MM.1S (cell line): ENCODE measurements around the gene ECI2.

Experiments
- DNase-seq: peaks from one replicate; pipeline ENCODE4 v3.0.0-alpha.2; 2015
- H2AFZ ChIP-seq: fragments of 300-600 bp; sonication (generic); 2 replicates; pipeline ENCODE4 v1.6.0; 2016; ENCODE audit warnings: antibody characterized with exemption, low read length
- H3F3A ChIP-seq: fragments of 300-600 bp; sonication (generic); 2 replicates; pipeline ENCODE4 v1.6.1; 2016; ENCODE audit warnings: mild to moderate bottlenecking, antibody characterized with exemption, low read length, moderate library complexity, mixed read lengths; ENCODE audit not compliant: insufficient read depth
- H3K27ac ChIP-seq: fragments of 300-600 bp; sonication (generic); 2 replicates; pipeline ENCODE4 v1.5.1; 2016; ENCODE audit warnings: mild to moderate bottlenecking, low read length
- H3K27me3 ChIP-seq: fragments of 300-600 bp; sonication (generic); replicated peaks from 2 replicates; pipeline ENCODE4 v1.6.0; 2016; ENCODE audit warnings: low read length; ENCODE audit not compliant: insufficient read depth
- H3K36me3 ChIP-seq: fragments of 300-600 bp; sonication (generic); replicated peaks from 2 replicates; pipeline ENCODE4 v1.6.1; 2016; ENCODE audit warnings: mild to moderate bottlenecking, low read length, mixed read lengths; ENCODE audit not compliant: insufficient read depth
- H3K4me1 ChIP-seq: fragments of 300-600 bp; sonication (generic); 2 replicates; pipeline ENCODE4 v1.6.1; 2016; ENCODE audit warnings: low read length, mixed read lengths
- H3K4me2 ChIP-seq: fragments of 300-600 bp; sonication (generic); 2 replicates; pipeline ENCODE4 v1.6.0; 2016; ENCODE audit warnings: low read depth, low read length
- H3K4me3 ChIP-seq: fragments of 300-600 bp; sonication (generic); 2 replicates; pipeline ENCODE4 v1.5.1; 2016; ENCODE audit warnings: low read length, mixed read lengths
- H3K79me2 ChIP-seq: fragments of 300-600 bp; sonication (generic); 2 replicates; pipeline ENCODE4 v1.6.1; 2016; ENCODE audit warnings: mixed run types, low read length, mixed read lengths
- H3K9ac ChIP-seq: fragments of 300-600 bp; sonication (generic); 2 replicates; pipeline ENCODE4 v1.6.1; 2016; ENCODE audit warnings: low read length, mixed read lengths
- H3K9me2 ChIP-seq: fragments of 300-600 bp; sonication (generic); replicated peaks from 2 replicates; pipeline ENCODE4 v1.6.1; 2016; ENCODE audit warnings: mild to moderate bottlenecking, low read length, mixed read lengths; ENCODE audit not compliant: insufficient read depth
- H3K9me3 ChIP-seq: fragments of 300-600 bp; sonication (generic); replicated peaks from 2 replicates; pipeline ENCODE4 v1.6.1; 2016; ENCODE audit warnings: mild to moderate bottlenecking, low read length, mixed read lengths; ENCODE audit not compliant: insufficient read depth
- H4K20me1 ChIP-seq: fragments of 300-600 bp; sonication (generic); 2 replicates; pipeline ENCODE4 v1.6.1; 2016; ENCODE audit warnings: mild to moderate bottlenecking, low read length, moderate library complexity, mixed read lengths; ENCODE audit not compliant: insufficient read depth
- CTCF ChIP-seq: fragments of 300-600 bp; sonication (generic); IDR thresholded peaks from 2 replicates; pipeline ENCODE4 v1.5.1; 2016; ENCODE audit warnings: antibody characterized with exemption, low read length, mixed read lengths
- EZH2 ChIP-seq: fragments of 300-600 bp; sonication (generic); optimal IDR thresholded peaks from 2 replicates; pipeline ENCODE3; 2017; ENCODE audit warnings: low read depth, mild to moderate bottlenecking, antibody characterized with exemption, low read length, mixed read lengths
- EZH2phosphoT487 ChIP-seq: fragments of 300-600 bp; sonication (generic); IDR thresholded peaks from 2 replicates; pipeline ENCODE4 v1.6.1; 2018; ENCODE audit warnings: antibody characterized with exemption, low read length

Gene ECI2

DNA sequence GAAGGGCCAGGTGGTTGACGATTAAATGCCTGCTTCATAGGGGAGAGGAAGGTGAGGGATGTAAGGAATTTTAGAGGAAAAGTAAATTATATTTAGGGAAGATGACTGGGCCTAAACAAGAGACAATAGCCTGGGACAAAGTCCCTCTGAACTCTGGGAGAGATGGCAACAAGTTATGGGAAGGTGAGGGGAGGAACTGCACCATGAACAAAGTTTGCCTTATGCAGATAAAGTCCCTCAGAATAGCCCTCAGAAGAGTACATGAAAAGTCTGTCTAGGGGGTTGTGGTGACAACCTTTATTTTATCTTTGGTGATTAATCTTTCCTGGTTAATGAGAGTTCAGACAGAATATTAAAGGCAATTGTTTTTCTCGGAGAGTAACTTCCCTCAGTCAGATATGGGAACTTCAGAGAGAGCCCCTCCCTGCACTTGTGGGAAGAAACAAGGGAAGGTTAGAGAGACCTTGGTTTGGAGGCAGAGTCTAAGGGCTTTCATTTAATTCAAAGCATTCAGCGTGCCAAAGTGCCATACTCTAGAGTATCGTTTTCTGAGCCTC lies 29.3 kb downstream of the ECI2 start:
- Histone ChIP-seq H2AFZ (no peak overlapping the region), H3F3A (no peaks in the 10 kb centered on the region), H3K9me2 (no peaks in the 10 kb centered on the region), H3K4me2 (no peak overlapping the region), H3K4me3 (no peak overlapping the region), H3K27me3 (no peaks in the 10 kb centered on the region), H3K9me3 (no peaks in the 10 kb centered on the region), H3K79me2 (no peaks in the 10 kb centered on the region), H4K20me1 (no peaks in the 10 kb centered on the region), H3K27ac (no peak overlapping the region), H3K9ac (no peak overlapping the region), H3K36me3 (no peaks in the 10 kb centered on the region), H3K4me1 (no peaks in the 10 kb centered on the region)
- TF ChIP-seq EZH2 (no peak), EZH2phosphoT487 (no peak), CTCF (no peak)
- DNase-seq = no peak

DNA sequence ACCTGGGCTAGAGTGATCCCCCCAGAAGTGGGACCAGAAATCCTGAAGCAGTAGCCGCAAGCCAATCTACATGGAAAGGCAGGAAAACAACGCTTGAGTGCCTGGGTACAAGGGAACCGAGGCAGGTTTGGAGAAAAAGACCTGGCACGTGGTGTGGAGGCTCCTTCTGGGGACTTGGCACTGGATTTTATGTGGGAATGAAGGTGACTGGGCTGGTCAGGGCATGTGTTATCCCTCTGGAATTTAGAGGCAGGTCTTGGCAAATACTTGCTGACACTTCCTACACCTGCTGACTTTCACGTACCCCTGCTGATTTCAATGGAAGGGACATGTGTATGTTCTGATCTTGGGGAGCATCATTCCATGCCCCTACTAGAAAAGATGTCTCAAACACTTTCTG lies 31.4 kb downstream of the ECI2 start:
- H3K9ac ChIP-seq = no peak overlapping the region

GRCh38 chr6:4102687-4103244 lies 32.6 kb downstream of the ECI2 start:
- Histone ChIP-seq H3K4me1 (no peaks in the 10 kb centered on the region), H3K9me3 (no peaks in the 10 kb centered on the region), H3K27ac (no peak overlapping the region), H2AFZ (no peak overlapping the region), H3K4me3 (no peak overlapping the region), H3K27me3 (no peaks in the 10 kb centered on the region), H3K36me3 (no peaks in the 10 kb centered on the region), H4K20me1 (no peaks in the 10 kb centered on the region), H3K9ac (no peak overlapping the region), H3K9me2 (no peaks in the 10 kb centered on the region), H3F3A (no peaks in the 10 kb centered on the region), H3K4me2 (no peak overlapping the region), H3K79me2 (no peaks in the 10 kb centered on the region)
- no peak for TF ChIP-seq EZH2
- TF ChIP-seq CTCF = no peak
- no peak for TF ChIP-seq EZH2phosphoT487
- DNase-seq = no peak

More for the DNA sequence above, 31.4 kb downstream of the ECI2 start:
- Histone ChIP-seq H3F3A (no peaks in the 10 kb centered on the region), H3K27me3 (no peaks in the 10 kb centered on the region), H4K20me1 (no peaks in the 10 kb centered on the region), H3K79me2 (no peaks in the 10 kb centered on the region), H3K9me3 (no peaks in the 10 kb centered on the region), H3K4me2 (no peak overlapping the region), H3K27ac (no peak overlapping the region), H3K9me2 (no peaks in the 10 kb centered on the region), H2AFZ (no peak overlapping the region), H3K36me3 (no peaks in the 10 kb centered on the region), H3K4me3 (no peak overlapping the region), H3K4me1 (no peaks in the 10 kb centered on the region)
- TF ChIP-seq EZH2phosphoT487 (no peak), EZH2 (no peak), CTCF (no peak)
- DNase-seq = no peak
